Measurements from ENCODE around the gene RELN. TPM values are rescaled to one million over a fixed set of nuclear protein-coding genes. Genes with fewer than 3 reads are reported as not detected.

RELN gene
- total RNA-seq, 4 donors from 2014 or later = 2.2 to 8.6 (median 3.5) TPM

- no peak overlapping the region for H3K4me3 ChIP-seq
- no peak for ATAC-seq
- H3K9me3 ChIP-seq = no peaks in the 10 kb centered on the region
- 32 to 73% methylated on average over 1 of the region's 1 CpG for WGBS, 2 donors (ENCODE audit: low coverage in 1 of 2)
- no peaks in the 10 kb centered on the region for H3K27me3 ChIP-seq
- TF ChIP-seq POLR2A (IDR thresholded peaks at IDR 0.05) (no peak), CTCF (IDR thresholded peaks at IDR 0.05) (no peak), POLR2AphosphoS5 (IDR thresholded peaks at IDR 0.05) (no peak), EP300 (IDR thresholded peaks at IDR 0.05) (no peak)
- no peaks in the 10 kb centered on the region for H3K36me3 ChIP-seq
- H3K4me1 ChIP-seq = no peaks in the 10 kb centered on the region
- H3K27ac ChIP-seq = no peak overlapping the region
Observed at GRCh38 chr7:103803631-103804030, 185.8 kb downstream of the RELN start.

- H3K27me3 ChIP-seq = no peaks in the 10 kb centered on the region
- 33% methylated on average over 1 of the region's 1 CpG; no CpG with 5 or more reads in 1 of the 2 donors for WGBS, 2 donors (ENCODE audit: low coverage in 1 of 2)
- no peak for ATAC-seq
- H3K27ac ChIP-seq = no peak overlapping the region
- no peaks in the 10 kb centered on the region for H3K36me3 ChIP-seq
- TF ChIP-seq EP300 (IDR thresholded peaks at IDR 0.05) (no peak), CTCF (IDR thresholded peaks at IDR 0.05) (no peak), POLR2AphosphoS5 (IDR thresholded peaks at IDR 0.05) (no peak), POLR2A (IDR thresholded peaks at IDR 0.05) (no peak)
- no peak overlapping the region for H3K4me3 ChIP-seq
- no peaks in the 10 kb centered on the region for H3K9me3 ChIP-seq
- no peaks in the 10 kb centered on the region for H3K4me1 ChIP-seq
Observed at GRCh38 chr7:103799298-103799697, 190.2 kb downstream of the RELN start.

- no peak overlapping the region for H3K4me3 ChIP-seq
- ATAC-seq = no peak
- no peaks in the 10 kb centered on the region for H3K9me3 ChIP-seq
- no peaks in the 10 kb centered on the region for H3K4me1 ChIP-seq
- 25 to 51% methylated on average over 3 of the region's 3 CpGs for WGBS, 2 donors (ENCODE audit: low coverage in 1 of 2)
- no peak overlapping the region for H3K27ac ChIP-seq
- H3K36me3 ChIP-seq = no peaks in the 10 kb centered on the region
- H3K27me3 ChIP-seq = no peaks in the 10 kb centered on the region
- TF ChIP-seq POLR2AphosphoS5 (IDR thresholded peaks at IDR 0.05) (no peak), CTCF (IDR thresholded peaks at IDR 0.05) (no peak), POLR2A (IDR thresholded peaks at IDR 0.05) (no peak), EP300 (IDR thresholded peaks at IDR 0.05) (no peak)
Observed at GRCh38 chr7:103797647-103798307, 191.7 kb downstream of the RELN start.

- Histone ChIP-seq H3K4me1 (no peaks in the 10 kb centered on the region), H3K36me3 (no peaks in the 10 kb centered on the region), H3K27me3 (no peaks in the 10 kb centered on the region), H3K9me3 (peaks cover 0 to 4% (median 0%) of the 10 kb centered on the region in 3 donors), H3K27ac (no peak overlapping the region), H3K4me3 (no peak overlapping the region)
- no peak for ATAC-seq
- no peak for TF ChIP-seq POLR2AphosphoS5 (IDR thresholded peaks at IDR 0.05)
- no peak for TF ChIP-seq EP300 (IDR thresholded peaks at IDR 0.05)
- no peak for TF ChIP-seq POLR2A (IDR thresholded peaks at IDR 0.05)
- no peak for TF ChIP-seq CTCF (IDR thresholded peaks at IDR 0.05)
- 80 to 87% methylated on average over 2 to 4 of the region's 7 CpGs for WGBS, 2 donors (ENCODE audit: low coverage in 1 of 2)
Observed at GRCh38 chr7:103796327-103796962, 193.0 kb downstream of the RELN start.

GRCh38 chr7:103795787-103796186 is 193.7 kb downstream of the RELN start:
- peaks cover 0 to 4% (median 0%) of the 10 kb centered on the region in 3 donors for H3K9me3 ChIP-seq
- no peaks in the 10 kb centered on the region for H3K4me1 ChIP-seq
- H3K4me3 ChIP-seq = no peak overlapping the region
- no peaks in the 10 kb centered on the region for H3K27me3 ChIP-seq
- H3K36me3 ChIP-seq = no peaks in the 10 kb centered on the region
- H3K27ac ChIP-seq = no peak overlapping the region
- ATAC-seq = no peak
- TF ChIP-seq POLR2AphosphoS5 (IDR thresholded peaks at IDR 0.05) (no peak), EP300 (IDR thresholded peaks at IDR 0.05) (no peak), CTCF (IDR thresholded peaks at IDR 0.05) (no peak), POLR2A (IDR thresholded peaks at IDR 0.05) (no peak)

Data from gastroesophageal sphincter (tissue), 4 donors.